Endodermal cell (in vitro differentiated cells): ENCODE results near the gene NIPAL3. TPM values are rescaled to one million over a fixed set of nuclear protein-coding genes. Genes with fewer than 3 reads are reported as not detected.

Experiments used
- DNase-seq: peaks from one replicate; pipeline ENCODE4 v3.0.0-alpha.2; 2017
- H3K27ac ChIP-seq: 2 replicates; pipeline ENCODE4 v1.5.1; 2013; ENCODE audit warnings: mild to moderate bottlenecking, low read depth, low read length, moderate library complexity
- H3K27me3 ChIP-seq: 2 replicates; pipeline ENCODE4 v1.6.1; 2013; ENCODE audit warnings: mild to moderate bottlenecking, low read length, moderate library complexity; ENCODE audit not compliant: insufficient read depth, control insufficient read depth, poor library complexity, severe bottlenecking
- H3K36me3 ChIP-seq: 2 replicates; pipeline ENCODE4 v1.7.0; 2013; ENCODE audit warnings: mild to moderate bottlenecking, low read length, moderate library complexity; ENCODE audit not compliant: control insufficient read depth, insufficient read depth
- H3K4me1 ChIP-seq: one replicate; pipeline ENCODE4 v1.7.0; 2013; ENCODE audit warnings: low read length; ENCODE audit not compliant: control insufficient read depth, insufficient read depth
- H3K4me3 ChIP-seq: 2 replicates; pipeline ENCODE4 v1.5.1; 2013; ENCODE audit warnings: mild to moderate bottlenecking, low read length, moderate library complexity
- H3K9ac ChIP-seq: 2 replicates; pipeline ENCODE4 v1.6.1; 2013; ENCODE audit warnings: mild to moderate bottlenecking, low read length, moderate library complexity; ENCODE audit not compliant: poor library complexity, severe bottlenecking; ENCODE audit errors: extremely low read depth
- H3K9me3 ChIP-seq: 2 replicates; pipeline ENCODE4 v1.6.1; 2013; ENCODE audit warnings: mild to moderate bottlenecking, low read length, moderate library complexity; ENCODE audit not compliant: control insufficient read depth
- H3K27ac Mint-ChIP-seq: 2 replicates; pipeline ENCODE4 v1.8.0; 2020; ENCODE audit warnings: mixed read lengths
- H3K27me3 Mint-ChIP-seq: 2 replicates; pipeline ENCODE4 v1.8.0; 2021; ENCODE audit warnings: mild to moderate bottlenecking, mixed read lengths; ENCODE audit not compliant: insufficient read depth
- H3K36me3 Mint-ChIP-seq: 2 replicates; pipeline ENCODE4 v1.8.0; 2020; ENCODE audit warnings: low read depth, mixed read lengths
- H3K4me1 Mint-ChIP-seq: 2 replicates; pipeline ENCODE4 v1.8.0; 2020; ENCODE audit warnings: mixed read lengths
- H3K4me3 Mint-ChIP-seq: 2 replicates; pipeline ENCODE4 v1.8.0; 2020; ENCODE audit warnings: mild to moderate bottlenecking, moderate library complexity, mixed read lengths
- H3K9me3 Mint-ChIP-seq: 2 replicates; pipeline ENCODE4 v1.8.0; 2020; ENCODE audit warnings: mild to moderate bottlenecking, mixed read lengths
- CTCF ChIP-seq: fragments of 200-600 bp; sonication (generic); conservative IDR thresholded peaks from 2 replicates; pipeline ENCODE4 v1.5.0; 2021; ENCODE audit warnings: antibody characterized with exemption, mild to moderate bottlenecking
- WGBS, 2 experiments: methylation state at CpG; one replicate each; pipeline versions ENCODE4 v1.1.5 to v1.1.7; 2013; ENCODE audit warnings: missing lambda C conversion rate in 2 of 2, mixed read lengths in 1 of 2; ENCODE audit not compliant: insufficient coverage in 1 of 2, insufficient read length in 1 of 2; 5-methylcytosine and 5-hydroxymethylcytosine counted together
- total RNA-seq, 2 donors: library from RNA; stranded (reverse); fragmentation: NEBNext Ultra II Directional in 1 of 2; extraction: Animal tissue kit (Norgen Biotek cat#: 25700) in 1 of 2; gene quantifications; 2 replicates in 1 of 2; 3 replicates in 1 of 2; pipeline ENCODE4 v1.2.1, GENCODE V29; 2021

Gene NIPAL3
- total RNA-seq, 2 donors from 2014 or later = 4.7 to 5.5 TPM

GRCh38 chr1:24412408-24412807 lies 3.2 kb upstream of the NIPAL3 start:
- no peaks in the 10 kb centered on the region for H3K27me3 ChIP-seq
- no peaks in the 10 kb centered on the region for H3K36me3 Mint-ChIP-seq
- peaks cover 8% of the 10 kb centered on the region for H3K9me3 ChIP-seq
- no peak for DNase-seq
- H3K4me1 Mint-ChIP-seq = peaks cover 15% of the 10 kb centered on the region
- H3K9me3 Mint-ChIP-seq = no peaks in the 10 kb centered on the region
- H3K27me3 Mint-ChIP-seq = peaks cover 3% of the 10 kb centered on the region
- no peak overlapping the region for H3K27ac ChIP-seq
- peak overlapping the region; percentile 97 for H3K4me3 ChIP-seq
- no peak overlapping the region for H3K27ac Mint-ChIP-seq
- 100% methylated on average over 1 of the region's 1 CpG; no CpG with 5 or more reads in 1 of the 2 experiments for WGBS, 2 experiments
- H3K4me1 ChIP-seq = no peaks in the 10 kb centered on the region
- peak overlapping the region; percentile 86 for H3K4me3 Mint-ChIP-seq
- no peak for TF ChIP-seq CTCF
- H3K36me3 ChIP-seq = no peaks in the 10 kb centered on the region
- H3K9ac ChIP-seq = no peak overlapping the region

GRCh38 chr1:24413350-24414163 lies 2.0 kb upstream of the NIPAL3 start, which contains the start of gene STPG1:
STPG1 (minus strand) TSS chr1:24413782; CDS start chr1:24401388, 12,394 bp downstream.
- DNase-seq = peak; percentile 94
- H3K27me3 ChIP-seq = no peaks in the 10 kb centered on the region
- H3K36me3 Mint-ChIP-seq = no peaks in the 10 kb centered on the region
- no peaks in the 10 kb centered on the region for H3K9me3 Mint-ChIP-seq
- H3K4me3 ChIP-seq = peak within 1 kb of the TSS; percentile 97
- peaks cover 3% of the 10 kb centered on the region for H3K27me3 Mint-ChIP-seq
- WGBS, 2 experiments = 9 to 11% methylated on average over 35 to 48 of the region's 48 CpGs
- TF ChIP-seq CTCF = no peak
- no peaks in the 10 kb centered on the region for H3K4me1 ChIP-seq
- H3K27ac Mint-ChIP-seq = peak within 1 kb of the TSS; percentile 96
- peak within 1 kb of the TSS; percentile 86 for H3K4me3 Mint-ChIP-seq
- peak within 1 kb of the TSS; percentile 91 for H3K9ac ChIP-seq
- no peak within 1 kb of the TSS for H3K27ac ChIP-seq
- H3K9me3 ChIP-seq = no peaks in the 10 kb centered on the region
- H3K36me3 ChIP-seq = no peaks in the 10 kb centered on the region
- H3K4me1 Mint-ChIP-seq = peaks cover 15% of the 10 kb centered on the region

GRCh38 chr1:24414775-24415333 lies 748 bp upstream of the NIPAL3 start:
- WGBS, 2 experiments = 81 to 91% methylated on average over 15 to 22 of the region's 22 CpGs
- Histone ChIP-seq H3K4me1 (no peaks in the 10 kb centered on the region), H3K36me3 (no peaks in the 10 kb centered on the region), H3K27ac (no peak overlapping the region), H3K4me3 (no peak overlapping the region), H3K9ac (no peak overlapping the region), H3K27me3 (no peaks in the 10 kb centered on the region), H3K9me3 (no peaks in the 10 kb centered on the region)
- H3K4me1 Mint-ChIP-seq = peaks cover 15% of the 10 kb centered on the region
- H3K27ac Mint-ChIP-seq = peak overlapping the region; percentile 89
- no peaks in the 10 kb centered on the region for H3K9me3 Mint-ChIP-seq
- H3K4me3 Mint-ChIP-seq = peak overlapping the region; percentile 76
- no peaks in the 10 kb centered on the region for H3K36me3 Mint-ChIP-seq
- TF ChIP-seq CTCF = no peak
- DNase-seq = no peak
- peaks cover 3% of the 10 kb centered on the region for H3K27me3 Mint-ChIP-seq
